DMS153 treated with DMSO at 0.1 percent for 48 hours (cell line): ENCODE measurements around the gene SMTNL1.

Source experiments
- DNase-seq: peaks from one replicate; lab custom pipeline; 2025; ENCODE audit not compliant: unreplicated experiment; lab: John Stamatoyannopoulos, UW

SMTNL1 gene

GRCh38 chr11:57586711-57587245, 49.4 kb downstream of the SMTNL1 start:
- DNase-seq: no peak

GRCh38 chr11:57588046-57588710, 50.8 kb downstream of the SMTNL1 start:
- no peak for DNase-seq

- no peak for DNase-seq
Measured at GRCh38 chr11:57596266-57596885, 59.0 kb downstream of the SMTNL1 start.

- DNase-seq: no peak
Measured at GRCh38 chr11:57597461-57597915, 60.1 kb downstream of the SMTNL1 start, which contains the start of gene SERPING1. Gene SERPING1, plus strand, starts transcription at chr11:57597685. Its CDS starts 586 bp downstream, at chr11:57598271.

GRCh38 chr11:57597916-57598830, 60.8 kb downstream of the SMTNL1 start:
- no peak for DNase-seq

- no peak for DNase-seq
Measured at GRCh38 chr11:57598831-57599155, 61.4 kb downstream of the SMTNL1 start.

- DNase-seq: no peak
Measured at GRCh38 chr11:57599381-57599780, 62.0 kb downstream of the SMTNL1 start.
